ENCODE data around the gene MAPRE3. TPM values are rescaled to one million over a fixed set of nuclear protein-coding genes. Genes with fewer than 3 reads are reported as not detected.

Gene MAPRE3
- total RNA-seq, 6 experiments from 2014 or later, result 17.0 to 20.4 (median 17.7) TPM

DNA sequence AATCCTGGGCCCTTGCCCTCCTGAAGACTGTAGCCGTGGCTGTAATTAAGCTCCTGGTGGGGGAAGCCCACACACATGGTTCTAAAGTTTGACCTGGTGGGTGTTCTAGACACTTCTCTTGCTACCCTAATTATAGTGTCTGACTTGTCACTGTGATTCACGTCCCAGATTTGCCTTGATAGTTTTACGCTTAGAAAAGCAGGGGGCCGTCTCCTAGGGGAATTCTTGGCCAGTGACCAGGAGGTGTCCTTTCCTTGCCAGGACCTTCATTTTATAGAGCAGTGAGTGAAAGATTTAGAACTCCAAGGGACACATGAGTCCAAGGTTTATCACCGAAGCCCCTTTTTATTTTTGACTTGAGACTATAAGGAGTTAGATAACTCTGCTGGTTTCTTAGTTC, 71.3 kb downstream of the MAPRE3 start:
- peaks cover 28% of the 10 kb centered on the region for H3K36me3 Mint-ChIP-seq (ENCODE audit: low read depth)
- no peak overlapping the region for H3K4me3 Mint-ChIP-seq
- H3K9me3 Mint-ChIP-seq, result no peaks in the 10 kb centered on the region
- H3K4me1 Mint-ChIP-seq (ENCODE audit: low read depth), result peaks cover 27% of the 10 kb centered on the region
- DNase-seq, result peak; percentile 13
- TF ChIP-seq, protein P1, sequence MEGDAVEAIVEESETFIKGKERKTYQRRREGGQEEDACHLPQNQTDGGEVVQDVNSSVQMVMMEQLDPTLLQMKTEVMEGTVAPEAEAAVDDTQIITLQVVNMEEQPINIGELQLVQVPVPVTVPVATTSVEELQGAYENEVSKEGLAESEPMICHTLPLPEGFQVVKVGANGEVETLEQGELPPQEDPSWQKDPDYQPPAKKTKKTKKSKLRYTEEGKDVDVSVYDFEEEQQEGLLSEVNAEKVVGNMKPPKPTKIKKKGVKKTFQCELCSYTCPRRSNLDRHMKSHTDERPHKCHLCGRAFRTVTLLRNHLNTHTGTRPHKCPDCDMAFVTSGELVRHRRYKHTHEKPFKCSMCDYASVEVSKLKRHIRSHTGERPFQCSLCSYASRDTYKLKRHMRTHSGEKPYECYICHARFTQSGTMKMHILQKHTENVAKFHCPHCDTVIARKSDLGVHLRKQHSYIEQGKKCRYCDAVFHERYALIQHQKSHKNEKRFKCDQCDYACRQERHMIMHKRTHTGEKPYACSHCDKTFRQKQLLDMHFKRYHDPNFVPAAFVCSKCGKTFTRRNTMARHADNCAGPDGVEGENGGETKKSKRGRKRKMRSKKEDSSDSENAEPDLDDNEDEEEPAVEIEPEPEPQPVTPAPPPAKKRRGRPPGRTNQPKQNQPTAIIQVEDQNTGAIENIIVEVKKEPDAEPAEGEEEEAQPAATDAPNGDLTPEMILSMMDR (IDR thresholded peaks at IDR 0.05), result no peak
- H3K27me3 Mint-ChIP-seq (ENCODE audit: insufficient read depth), result peaks cover under 1% of the 10 kb centered on the region
- H3K27ac Mint-ChIP-seq, result peak overlapping the region; percentile 36; the same call in 1 of the 2 replicates

DNA sequence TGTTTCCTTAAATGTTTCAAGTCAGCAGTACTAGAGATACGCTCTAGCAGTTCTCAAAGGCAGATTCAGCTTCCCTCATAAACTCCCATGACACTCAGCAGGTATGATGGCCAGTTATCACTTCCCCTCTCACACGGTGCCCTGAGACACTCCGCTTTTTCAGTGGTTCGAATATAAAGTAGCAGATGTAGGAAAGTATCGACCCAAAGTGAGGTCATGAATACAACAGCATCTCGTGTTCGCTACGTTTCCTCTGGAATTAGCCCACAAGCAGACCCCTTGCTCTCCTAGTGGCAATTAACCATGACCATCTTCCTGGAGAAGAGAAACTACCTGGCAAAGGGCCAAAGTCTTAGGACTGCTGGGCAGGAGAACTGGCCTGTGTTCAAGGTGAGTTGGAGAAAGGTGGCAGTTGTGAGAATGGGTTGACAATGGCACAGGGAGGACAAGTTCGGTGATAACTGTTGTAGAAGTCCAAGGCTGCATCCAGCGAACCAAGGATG, 71.8 kb downstream of the MAPRE3 start:
- peaks cover 25% of the 10 kb centered on the region for H3K36me3 Mint-ChIP-seq (ENCODE audit: low read depth)
- H3K27me3 Mint-ChIP-seq (ENCODE audit: insufficient read depth), result no peaks in the 10 kb centered on the region; the same call in 1 of the 2 replicates
- TF ChIP-seq, protein P1 (IDR thresholded peaks at IDR 0.05), result no peak
- no peaks in the 10 kb centered on the region for H3K9me3 Mint-ChIP-seq
- peaks cover 27% of the 10 kb centered on the region for H3K4me1 Mint-ChIP-seq (ENCODE audit: low read depth)
- H3K4me3 Mint-ChIP-seq, result no peak overlapping the region
- H3K27ac Mint-ChIP-seq, result peak overlapping the region; percentile 36; the same call in 1 of the 2 replicates
- no peak for DNase-seq

- Mint-ChIP-seq H3K27me3 (ENCODE audit: insufficient read depth) (no peaks in the 10 kb centered on the region; the same call in 1 of the 2 replicates), H3K36me3 (ENCODE audit: low read depth) (peaks cover 30% of the 10 kb centered on the region), H3K4me3 (no peak overlapping the region), H3K4me1 (ENCODE audit: low read depth) (peaks cover 27% of the 10 kb centered on the region), H3K9me3 (no peaks in the 10 kb centered on the region), H3K27ac (peak overlapping the region; percentile 36)
- DNase-seq, result peak; percentile 28
- TF ChIP-seq, protein P1 (IDR thresholded peaks at IDR 0.05), result no peak
Observed at GRCh38 chr2:27042985-27043634, 72.7 kb downstream of the MAPRE3 start.

GRCh38 chr2:27049422-27050280, 79.2 kb downstream of the MAPRE3 start:
- Mint-ChIP-seq H3K9me3 (peaks cover 13% of the 10 kb centered on the region), H3K4me1 (ENCODE audit: low read depth) (peaks cover 31% of the 10 kb centered on the region), H3K36me3 (ENCODE audit: low read depth) (peaks cover 19% of the 10 kb centered on the region), H3K27ac (peak overlapping the region; percentile 98), H3K27me3 (ENCODE audit: insufficient read depth) (peaks cover 14% of the 10 kb centered on the region), H3K4me3 (peak overlapping the region; percentile 97)
- TF ChIP-seq, protein P1 (IDR thresholded peaks at IDR 0.05), result no peak
- no peak for DNase-seq

- peak overlapping the region; percentile 97 for H3K4me3 Mint-ChIP-seq
- DNase-seq, result peak; percentile 96
- H3K4me1 Mint-ChIP-seq (ENCODE audit: low read depth), result peaks cover 31% of the 10 kb centered on the region
- H3K27me3 Mint-ChIP-seq (ENCODE audit: insufficient read depth), result peaks cover 14% of the 10 kb centered on the region
- H3K36me3 Mint-ChIP-seq (ENCODE audit: low read depth), result peaks cover 24% of the 10 kb centered on the region
- peak overlapping the region; percentile 98 for H3K27ac Mint-ChIP-seq
- H3K9me3 Mint-ChIP-seq, result peaks cover 13% of the 10 kb centered on the region
- TF ChIP-seq, protein P1 (IDR thresholded peaks at IDR 0.05), result peak; percentile 61
Observed at GRCh38 chr2:27050281-27050995, 80.0 kb downstream of the MAPRE3 start.
